Measurements from ENCODE around the gene PLEKHG5. TPM values are rescaled to one million over a fixed set of nuclear protein-coding genes. Genes with fewer than 3 reads are reported as not detected.

PLEKHG5 gene
- total and polyA plus RNA-seq, 2 donors (not counting 1 experiment from before 2014, with no cell fraction given) = 0.13 to 0.20 TPM

- TF ChIP-seq EZH2 (IDR thresholded peaks at IDR 0.05; ENCODE audit: borderline replicate concordance, insufficient read depth, low read depth, low read length, poor library complexity, severe bottlenecking) (no peak), CTCF (IDR thresholded peaks at IDR 0.05) (no peak)
- CTCF ChIA-PET = interaction anchor here (1.0 to 2.0 kb wide), 2 partner anchors 165 to 166 kb away, joined by 3 to 7 read pairs; no protein-coding TSS in a partner anchor
- no peak for ATAC-seq (ENCODE audit: low read depth)
Observed at GRCh38 chr1:6481820-6482219, 9.6 kb downstream of the PLEKHG5 start.

GRCh38 chr1:6477039-6477820 lies 14.2 kb downstream of the PLEKHG5 start:
- peaks cover 0 to 7% (median under 1%) of the 10 kb centered on the region in 4 experiments for H3K27me3 ChIP-seq (replicated peaks in 1 of 4; ENCODE audit: control extremely low read depth in 1 of 4, control insufficient read depth in 3 of 4, insufficient read depth in 4 of 4, low read length in 3 of 4)
- H3K9ac ChIP-seq (ENCODE audit: low read length) = no peak overlapping the region
- intact Hi-C loops (cut with micrococcal nuclease) = no loop called here
- H2AFZ ChIP-seq (ENCODE audit: insufficient read depth, low read depth, low read length, poor library complexity, severe bottlenecking) = no peak overlapping the region
- CTCF ChIA-PET = interaction anchor here (0.7 to 1.2 kb wide), 6 partner anchors 9 to 115 kb away, joined by 3 to 4 read pairs (median 3); no protein-coding TSS in a partner anchor
- ATAC-seq (ENCODE audit: low read depth) (no peak), DNase-seq (no peak)
- H4K20me1 ChIP-seq (ENCODE audit: control insufficient read depth, insufficient read depth, low read length, poor library complexity, severe bottlenecking) = no peaks in the 10 kb centered on the region
- Mint-ChIP-seq H3K27me3 (peaks cover 10% of the 10 kb centered on the region), H3K9me3 (ENCODE audit: insufficient read depth) (no peaks in the 10 kb centered on the region), H3K4me3 (no peak overlapping the region), H3K27ac (no peak overlapping the region), H3K4me1 (peaks cover 2% of the 10 kb centered on the region)
- peaks cover 2 to 6% of the 10 kb centered on the region in 2 donors for H3K4me1 ChIP-seq (ENCODE audit: control insufficient read depth in 2 of 2, insufficient read depth in 2 of 2, low read length in 2 of 2)
- TF ChIP-seq EZH2 (IDR thresholded peaks at IDR 0.05; ENCODE audit: borderline replicate concordance, insufficient read depth, low read depth, low read length, poor library complexity, severe bottlenecking) (no peak), CTCF (IDR thresholded peaks at IDR 0.05) (no peak)
- no peak overlapping the region for H3K27ac ChIP-seq (ENCODE audit: low read length in 2 of 2)
- H3K36me3 ChIP-seq (replicated peaks in 1 of 2; ENCODE audit: control extremely low read depth in 1 of 2, control insufficient read depth in 1 of 2, extremely low read depth in 1 of 2, insufficient read depth in 2 of 2, low read length in 1 of 2) = no peaks in the 10 kb centered on the region
- POLR2A ChIA-PET = no interaction called here
- H3K4me3 ChIP-seq (ENCODE audit: control extremely low read depth in 1 of 5, extremely low read depth in 1 of 5, insufficient read depth in 1 of 5, low read depth in 2 of 5, low read length in 4 of 5) = no peak overlapping the region
- no peaks in the 10 kb centered on the region for H3K9me3 ChIP-seq (ENCODE audit: control extremely low read depth in 1 of 3, control insufficient read depth in 2 of 3, insufficient read depth in 1 of 3, low read length in 2 of 3)
- H3K4me2 ChIP-seq (replicated peaks; ENCODE audit: low read depth, low read length, poor library complexity, severe bottlenecking) = no peak overlapping the region
- no peaks in the 10 kb centered on the region for H3K79me2 ChIP-seq (ENCODE audit: control insufficient read depth, insufficient read depth, low read length)
- WGBS (ENCODE audit: insufficient coverage) = 94% methylated on average over 24 of the region's 24 CpGs

More at GRCh38 chr1:6481820-6482219, 9.6 kb downstream of the PLEKHG5 start:
- POLR2A ChIA-PET = no interaction called here
- peaks cover 9% of the 10 kb centered on the region for H3K4me1 Mint-ChIP-seq
- no peaks in the 10 kb centered on the region for H3K9me3 Mint-ChIP-seq (ENCODE audit: insufficient read depth)
- Histone ChIP-seq H3K4me1 (ENCODE audit: control insufficient read depth in 2 of 2, insufficient read depth in 2 of 2, low read length in 2 of 2) (peaks cover 12 to 16% of the 10 kb centered on the region in 2 donors), H3K9ac (ENCODE audit: low read length) (no peak overlapping the region), H3K36me3 (replicated peaks in 1 of 2; ENCODE audit: control extremely low read depth in 1 of 2, control insufficient read depth in 1 of 2, extremely low read depth in 1 of 2, insufficient read depth in 2 of 2, low read length in 1 of 2) (no peaks in the 10 kb centered on the region), H2AFZ (ENCODE audit: insufficient read depth, low read depth, low read length, poor library complexity, severe bottlenecking) (no peak overlapping the region), H3K79me2 (ENCODE audit: control insufficient read depth, insufficient read depth, low read length) (no peaks in the 10 kb centered on the region), H4K20me1 (ENCODE audit: control insufficient read depth, insufficient read depth, low read length, poor library complexity, severe bottlenecking) (no peaks in the 10 kb centered on the region), H3K4me3 (ENCODE audit: control extremely low read depth in 1 of 5, extremely low read depth in 1 of 5, insufficient read depth in 1 of 5, low read depth in 2 of 5, low read length in 4 of 5) (no peak overlapping the region), H3K27me3 (replicated peaks in 1 of 4; ENCODE audit: control extremely low read depth in 1 of 4, control insufficient read depth in 3 of 4, insufficient read depth in 4 of 4, low read length in 3 of 4) (peaks cover 0 to 32% (median 15%) of the 10 kb centered on the region in 4 experiments), H3K9me3 (ENCODE audit: control extremely low read depth in 1 of 3, control insufficient read depth in 2 of 3, insufficient read depth in 1 of 3, low read length in 2 of 3) (peaks cover 0 to 4% (median 0%) of the 10 kb centered on the region in 3 donors), H3K27ac (ENCODE audit: low read length in 2 of 2) (no peak overlapping the region), H3K4me2 (replicated peaks; ENCODE audit: low read depth, low read length, poor library complexity, severe bottlenecking) (no peak overlapping the region)
- H3K27me3 Mint-ChIP-seq = peaks cover 38% of the 10 kb centered on the region
- H3K4me3 Mint-ChIP-seq = no peak overlapping the region
- 93% methylated on average over 5 of the region's 5 CpGs for WGBS (ENCODE audit: insufficient coverage)
- intact Hi-C loops (cut with micrococcal nuclease) = no loop called here
- DNase-seq = no peak
- H3K27ac Mint-ChIP-seq = no peak overlapping the region

All from B cell (primary cell).